Hepatocyte (in vitro differentiated cells): Measurements from ENCODE around the gene POLR2I.

Source experiments
- EZH2 ChIP-seq: fragments of 200-600 bp; sonication (generic); IDR thresholded peaks from 2 replicates; pipeline ENCODE4 v1.6.1; 2016; ENCODE audit warnings: antibody characterized with exemption, mild to moderate bottlenecking, borderline replicate concordance
- TF ChIP-seq, protein P1 (sequence below): fragments of 200-600 bp; sonication (generic); IDR thresholded peaks from 2 replicates; pipeline ENCODE4 v1.5.1; 2016; ENCODE audit warnings: antibody characterized with exemption, mild to moderate bottlenecking; ENCODE audit not compliant: poor library complexity

DNA sequence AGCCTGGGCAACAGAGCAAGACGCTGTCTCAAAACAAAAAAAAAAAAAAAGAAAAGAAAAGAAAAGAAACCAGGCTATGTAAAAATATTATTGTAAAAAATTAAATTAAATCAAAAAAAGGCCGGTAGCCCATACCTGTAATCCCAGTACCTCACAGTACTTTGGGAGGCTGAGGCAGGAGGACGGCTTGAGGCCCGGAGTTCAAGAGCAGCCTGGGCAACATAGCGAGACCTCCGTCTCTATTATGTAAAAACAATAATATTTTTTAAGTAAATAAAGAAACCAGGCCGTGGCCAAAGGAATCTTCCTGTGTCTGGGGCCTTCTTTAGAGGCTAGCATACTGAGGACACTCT is 24.4 kb upstream of the POLR2I start:
- TF ChIP-seq, protein P1, sequence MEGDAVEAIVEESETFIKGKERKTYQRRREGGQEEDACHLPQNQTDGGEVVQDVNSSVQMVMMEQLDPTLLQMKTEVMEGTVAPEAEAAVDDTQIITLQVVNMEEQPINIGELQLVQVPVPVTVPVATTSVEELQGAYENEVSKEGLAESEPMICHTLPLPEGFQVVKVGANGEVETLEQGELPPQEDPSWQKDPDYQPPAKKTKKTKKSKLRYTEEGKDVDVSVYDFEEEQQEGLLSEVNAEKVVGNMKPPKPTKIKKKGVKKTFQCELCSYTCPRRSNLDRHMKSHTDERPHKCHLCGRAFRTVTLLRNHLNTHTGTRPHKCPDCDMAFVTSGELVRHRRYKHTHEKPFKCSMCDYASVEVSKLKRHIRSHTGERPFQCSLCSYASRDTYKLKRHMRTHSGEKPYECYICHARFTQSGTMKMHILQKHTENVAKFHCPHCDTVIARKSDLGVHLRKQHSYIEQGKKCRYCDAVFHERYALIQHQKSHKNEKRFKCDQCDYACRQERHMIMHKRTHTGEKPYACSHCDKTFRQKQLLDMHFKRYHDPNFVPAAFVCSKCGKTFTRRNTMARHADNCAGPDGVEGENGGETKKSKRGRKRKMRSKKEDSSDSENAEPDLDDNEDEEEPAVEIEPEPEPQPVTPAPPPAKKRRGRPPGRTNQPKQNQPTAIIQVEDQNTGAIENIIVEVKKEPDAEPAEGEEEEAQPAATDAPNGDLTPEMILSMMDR = no peak
- TF ChIP-seq EZH2 = no peak
